ENCODE results near the gene MRPL22. TPM values are rescaled to one million over a fixed set of nuclear protein-coding genes. Genes with fewer than 3 reads are reported as not detected.

MRPL22 gene
- 18.1 and 18.8 TPM in 2 replicates for total RNA-seq

GRCh38 chr5:154940772-154941620 is at the start of gene MRPL22:
Gene MRPL22 (plus strand): TSS chr5:154941073. CDS start chr5:154941111, 38 bp downstream.

DNA sequence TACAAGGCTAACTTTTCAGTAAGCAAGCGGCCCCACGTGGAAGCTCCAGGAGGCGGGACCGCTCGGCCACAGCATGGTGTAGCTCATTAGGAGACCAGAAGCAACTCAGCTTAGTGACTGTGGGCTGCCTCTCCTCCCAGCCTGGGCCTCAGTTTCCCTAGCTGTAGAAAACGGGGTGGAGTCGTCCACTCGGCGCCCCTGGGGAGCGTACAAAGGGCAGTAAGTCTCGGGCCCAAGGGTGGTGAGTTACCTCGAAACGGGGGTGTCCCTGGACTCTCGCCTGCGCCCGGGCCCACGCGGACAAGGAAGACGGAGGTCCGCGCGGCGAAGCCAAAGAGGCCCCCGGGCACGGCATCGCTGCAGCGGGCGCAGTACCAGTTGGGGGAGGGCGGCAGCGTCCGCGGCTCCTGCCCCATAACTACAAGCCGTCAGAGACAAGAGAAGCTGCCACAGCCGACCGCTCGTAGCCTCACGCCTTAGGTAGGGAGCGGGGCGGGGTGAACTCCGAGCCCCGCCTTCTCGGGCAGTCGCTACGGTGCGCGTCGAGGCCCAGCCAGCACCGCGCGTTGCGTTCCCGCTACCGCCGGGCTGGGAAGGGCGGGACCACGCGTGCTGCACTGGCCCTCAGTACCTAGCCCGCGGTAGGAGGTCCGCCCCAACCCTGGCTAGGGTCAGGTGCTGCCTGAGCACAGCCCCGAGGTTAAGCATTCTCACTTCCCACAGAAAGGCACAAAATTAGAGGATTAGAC is 3.0 kb upstream of the MRPL22 start, which contains the start of gene GEMIN5:
GEMIN5 (minus strand) TSS at position 494 of the 749 bp plus-strand sequence; CDS start at position 416, 78 bp downstream.

GRCh38 chr5:155013526-155013925 is 72.7 kb downstream of the MRPL22 start, which contains the start of gene KIF4B:
Gene KIF4B (plus strand): TSS chr5:155013755. CDS start chr5:155013860, 105 bp downstream.

Other genes with a start within 250 kb of the MRPL22 start
- 66.0 and 138 TPM in 2 replicates for gene LARP1, start 185.7 kb upstream of the MRPL22 start, total RNA-seq
- gene FAXDC2, start 90.5 kb upstream of the MRPL22 start, total RNA-seq, result 0.34 and 1.6 TPM in 2 replicates
- 52.3 and 57.6 TPM in 2 replicates for gene CNOT8, start 82.4 kb upstream of the MRPL22 start, total RNA-seq
- gene GEMIN5, start 2.9 kb upstream of the MRPL22 start, total RNA-seq, result 21.5 and 31.2 TPM in 2 replicates
- under 0.01 TPM in 1 of 2 replicates, not detected in the other for gene KIF4B, start 72.7 kb downstream of the MRPL22 start, total RNA-seq